ENCODE measurements around the gene SH2B2.
"Not testable (repeated sequence)": the region's sequence is repeated elsewhere in the genome, so short reads cannot be mapped to it uniquely, and the experiment has no call there.

Gene SH2B2

GRCh38 chr7:102287111-102287980 lies 678 bp downstream of the SH2B2 start:
- peak; percentile 26 for DNase-seq (ENCODE audit: low spot score)

- DNase-seq (ENCODE audit: low spot score), result no peak
Observed at GRCh38 chr7:102287981-102288278, 1.3 kb downstream of the SH2B2 start.

GRCh38 chr7:102288285-102288930 lies 1.7 kb downstream of the SH2B2 start:
- DNase-seq (ENCODE audit: low spot score), result no peak

GRCh38 chr7:102289057-102289456 lies 2.4 kb downstream of the SH2B2 start:
- DNase-seq (ENCODE audit: low spot score), result no peak

- no peak for DNase-seq (ENCODE audit: low spot score)
Observed at GRCh38 chr7:102291056-102291915, 4.6 kb downstream of the SH2B2 start.

- DNase-seq (ENCODE audit: low spot score), result no peak
Observed at GRCh38 chr7:102291916-102292267, 5.2 kb downstream of the SH2B2 start.

- no peak for DNase-seq (ENCODE audit: low spot score)
Observed at GRCh38 chr7:102292813-102293798, 6.4 kb downstream of the SH2B2 start.

GRCh38 chr7:102294589-102294988 lies 7.9 kb downstream of the SH2B2 start:
- DNase-seq (ENCODE audit: low spot score), result no peak

GRCh38 chr7:102295346-102296178 lies 8.9 kb downstream of the SH2B2 start:
- no peak for DNase-seq (ENCODE audit: low spot score)

- DNase-seq (ENCODE audit: low spot score), result no peak
Observed at GRCh38 chr7:102296179-102296438, 9.4 kb downstream of the SH2B2 start.

- DNase-seq (ENCODE audit: low spot score), result no peak
Observed at GRCh38 chr7:102296514-102296913, 9.8 kb downstream of the SH2B2 start.

GRCh38 chr7:102297487-102298218 lies 11.0 kb downstream of the SH2B2 start:
- no peak for DNase-seq (ENCODE audit: low spot score)

GRCh38 chr7:102300643-102301221 lies 14.1 kb downstream of the SH2B2 start:
- DNase-seq (ENCODE audit: low spot score), result no peak

- not testable (repeated sequence) for DNase-seq (ENCODE audit: low spot score)
Observed at GRCh38 chr7:102301367-102301766, 14.7 kb downstream of the SH2B2 start.

GRCh38 chr7:102302025-102302424 lies 15.4 kb downstream of the SH2B2 start:
- no peak for DNase-seq (ENCODE audit: low spot score)

- no peak for DNase-seq (ENCODE audit: low spot score)
Observed at GRCh38 chr7:102303669-102304422, 17.2 kb downstream of the SH2B2 start.

- no peak for DNase-seq (ENCODE audit: low spot score)
Observed at GRCh38 chr7:102304668-102305067, 18.0 kb downstream of the SH2B2 start.

GRCh38 chr7:102305414-102306268 lies 19.0 kb downstream of the SH2B2 start:
- DNase-seq (ENCODE audit: low spot score), result no peak
